NK-92 (cell line): ENCODE measurements around the gene CHEK2.
"Not testable (repeated sequence)": the region's sequence is repeated elsewhere in the genome, so short reads cannot be mapped to it uniquely, and the experiment has no call there.

Experiments used
- DNase-seq: peaks from one replicate; lab custom pipeline; 2025; ENCODE audit not compliant: unreplicated experiment; lab: John Stamatoyannopoulos, UW

Gene CHEK2

GRCh38 chr22:28693041-28693760 lies 48.4 kb downstream of the CHEK2 start:
- DNase-seq, result not testable (repeated sequence)

- not testable (repeated sequence) for DNase-seq
Measured at GRCh38 chr22:28689796-28690195, 51.8 kb downstream of the CHEK2 start.

- DNase-seq, result not testable (repeated sequence)
Measured at GRCh38 chr22:28682966-28683365, 58.7 kb downstream of the CHEK2 start.

- DNase-seq, result not testable (repeated sequence)
Measured at GRCh38 chr22:28680813-28681490, 60.7 kb downstream of the CHEK2 start.

- DNase-seq, result not testable (repeated sequence)
Measured at GRCh38 chr22:28679611-28680287, 61.9 kb downstream of the CHEK2 start, which contains the start of gene TTC28. TSS of gene TTC28 (minus strand) at chr22:28679840. CDS start at chr22:28679723, 117 bp downstream.

- not testable (repeated sequence) for DNase-seq
Measured at GRCh38 chr22:28678778-28679610, 62.6 kb downstream of the CHEK2 start.

GRCh38 chr22:28678170-28678569 lies 63.5 kb downstream of the CHEK2 start:
- not testable (repeated sequence) for DNase-seq

- no peak for DNase-seq
Measured at GRCh38 chr22:28674121-28674563, 67.5 kb downstream of the CHEK2 start.

- DNase-seq, result no peak
Measured at GRCh38 chr22:28670756-28671155, 70.9 kb downstream of the CHEK2 start.

- no peak for DNase-seq
Measured at GRCh38 chr22:28670161-28670560, 71.5 kb downstream of the CHEK2 start.

- no peak for DNase-seq
Measured at GRCh38 chr22:28669387-28669786, 72.2 kb downstream of the CHEK2 start.

- DNase-seq, result not testable (repeated sequence)
Measured at GRCh38 chr22:28663569-28663942, 78.1 kb downstream of the CHEK2 start.

- DNase-seq, result no peak
Measured at GRCh38 chr22:28658448-28658847, 83.2 kb downstream of the CHEK2 start.

- no peak for DNase-seq
Measured at GRCh38 chr22:28656181-28656580, 85.4 kb downstream of the CHEK2 start.

GRCh38 chr22:28650463-28650862 lies 91.2 kb downstream of the CHEK2 start:
- DNase-seq, result no peak

- no peak for DNase-seq
Measured at GRCh38 chr22:28648792-28649191, 92.8 kb downstream of the CHEK2 start.

- no peak for DNase-seq
Measured at GRCh38 chr22:28647216-28647615, 94.4 kb downstream of the CHEK2 start.

GRCh38 chr22:28639321-28639720 lies 102.3 kb downstream of the CHEK2 start:
- DNase-seq, result no peak
